SK-N-SH (cell line): ENCODE measurements around the gene SYNJ2.

Source experiments
- CTCF ChIP-seq: fragments of 200-600 bp; sonication (generic); IDR thresholded peaks from 2 replicates; pipeline ENCODE4 v1.6.1; 2017; ENCODE audit warnings: antibody characterized with exemption, mild to moderate bottlenecking, moderate library complexity
- FOSL2 ChIP-seq: IDR thresholded peaks from 2 replicates; pipeline ENCODE4 v1.4.0; 2012; ENCODE audit warnings: low read depth, mild to moderate bottlenecking, moderate library complexity, borderline replicate concordance
- REST ChIP-seq: IDR thresholded peaks from 2 replicates; pipeline ENCODE4 v1.6.1; 2012; ENCODE audit warnings: mild to moderate bottlenecking, low read depth, low read length, moderate library complexity
- TAF1 ChIP-seq: IDR thresholded peaks from 2 replicates; pipeline ENCODE4 v1.6.1; 2012; ENCODE audit warnings: low read depth, mild to moderate bottlenecking, low read length, moderate library complexity, borderline replicate concordance

DNA sequence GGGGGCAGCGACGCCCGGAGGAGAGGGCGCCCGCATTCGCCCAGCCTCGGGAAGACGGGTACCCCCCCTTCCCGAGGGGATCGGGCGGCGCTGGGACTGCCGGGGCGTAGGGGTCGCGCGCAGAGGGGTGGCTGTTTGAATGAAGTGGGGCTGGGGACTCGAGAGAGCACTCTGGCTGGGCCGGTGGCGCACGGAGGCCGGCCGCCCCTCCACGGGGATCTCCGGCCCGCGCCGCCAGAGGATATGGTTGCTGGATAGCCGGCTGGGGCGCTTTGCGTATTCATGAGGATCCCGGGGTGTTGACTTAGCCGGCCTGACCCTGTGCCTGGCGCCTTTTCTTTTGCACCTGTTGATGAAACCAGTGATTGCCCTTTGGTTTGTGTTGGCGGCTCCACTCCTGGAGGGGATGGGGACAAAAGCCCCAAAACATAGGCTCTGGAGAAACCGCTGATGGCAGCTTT lies 469 bp downstream of the SYNJ2 start:
- TF ChIP-seq CTCF (no peak), FOSL2 (no peak), REST (no peak), TAF1 (no peak)
